NCI-H2107 treated with DMSO at 0.1 percent for 48 hours (cell line): ENCODE measurements around the gene CDK8.

Experiments
- DNase-seq: peaks from one replicate; lab custom pipeline; 2025; ENCODE audit not compliant: unreplicated experiment; lab: John Stamatoyannopoulos, UW

The CDK8 gene

DNA sequence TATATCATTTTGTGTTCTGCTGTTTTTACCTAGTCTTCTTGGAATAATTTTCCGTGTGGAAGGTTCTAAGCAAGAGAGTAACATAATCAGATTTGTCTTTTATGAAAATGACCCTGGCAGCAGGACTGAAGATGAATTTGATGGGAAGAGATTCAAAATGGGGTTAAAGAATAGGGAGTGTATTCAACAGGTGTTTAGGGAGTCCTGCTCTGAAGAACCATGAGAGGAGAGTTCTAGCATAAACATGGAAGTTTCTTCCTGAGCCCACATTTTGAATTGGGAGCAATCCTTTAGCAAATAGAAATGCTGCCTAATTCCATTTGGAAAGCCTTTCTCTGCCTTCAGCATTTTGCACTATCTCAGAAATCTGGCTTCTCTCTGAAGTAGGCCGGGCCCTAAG lies 127.0 kb downstream of the CDK8 start:
- DNase-seq = no peak

DNA sequence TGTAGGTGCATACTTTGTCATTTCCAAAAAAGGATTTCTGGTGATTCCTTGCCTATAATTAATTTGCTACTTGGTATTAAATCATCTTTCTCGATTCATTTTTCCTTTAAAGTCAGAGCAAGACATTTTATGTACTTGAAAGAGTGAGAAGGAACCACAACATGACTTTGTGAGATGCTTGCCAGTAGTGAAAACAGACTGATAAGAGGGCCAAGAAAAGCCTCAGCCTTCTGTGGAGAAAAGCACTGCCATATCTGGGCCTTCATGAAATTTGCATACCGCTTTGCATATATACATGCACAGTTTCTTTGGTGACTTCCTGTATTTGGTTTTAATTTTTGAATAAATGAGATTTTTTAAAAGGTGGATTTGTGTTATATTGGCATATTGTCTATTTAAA lies 128.4 kb downstream of the CDK8 start:
- no peak for DNase-seq

DNA sequence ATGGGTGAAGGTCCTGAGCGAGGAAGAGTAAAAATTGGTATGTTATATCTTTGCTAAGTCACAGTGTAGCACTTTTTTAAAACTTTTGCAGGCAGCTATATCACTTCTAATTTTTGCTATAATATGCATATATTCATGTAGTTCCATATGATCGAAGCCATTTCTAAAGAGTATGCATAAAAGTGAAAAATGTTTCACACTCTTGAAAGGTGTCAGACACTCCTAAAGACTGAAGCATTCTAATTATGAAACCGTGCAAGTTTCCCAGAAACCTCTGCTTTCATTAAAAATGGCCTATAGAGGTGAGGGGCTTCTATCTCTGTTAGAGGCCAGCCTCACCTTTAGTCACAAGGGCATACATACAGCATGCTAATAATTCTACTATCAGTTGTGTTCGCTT lies 128.9 kb downstream of the CDK8 start:
- DNase-seq = no peak

DNA sequence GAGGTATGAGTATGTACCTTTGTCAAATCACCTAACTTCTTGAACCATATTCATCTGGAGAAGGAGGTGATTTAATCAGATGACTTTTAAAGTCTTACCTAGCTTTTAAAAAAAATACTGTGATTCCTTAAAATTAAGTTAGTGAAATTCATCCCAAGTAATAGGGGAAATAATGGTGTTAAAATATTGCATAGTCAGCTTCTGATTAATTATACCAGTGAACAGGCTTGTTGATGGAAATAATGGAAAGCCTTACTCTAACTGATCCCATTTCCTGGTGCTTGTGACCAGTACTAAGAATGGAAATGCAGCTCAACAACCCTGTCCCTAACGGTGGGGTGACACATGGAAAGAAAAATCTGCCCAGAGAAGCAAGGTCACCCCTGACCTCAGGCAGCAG lies 130.7 kb downstream of the CDK8 start:
- DNase-seq = no peak

DNA sequence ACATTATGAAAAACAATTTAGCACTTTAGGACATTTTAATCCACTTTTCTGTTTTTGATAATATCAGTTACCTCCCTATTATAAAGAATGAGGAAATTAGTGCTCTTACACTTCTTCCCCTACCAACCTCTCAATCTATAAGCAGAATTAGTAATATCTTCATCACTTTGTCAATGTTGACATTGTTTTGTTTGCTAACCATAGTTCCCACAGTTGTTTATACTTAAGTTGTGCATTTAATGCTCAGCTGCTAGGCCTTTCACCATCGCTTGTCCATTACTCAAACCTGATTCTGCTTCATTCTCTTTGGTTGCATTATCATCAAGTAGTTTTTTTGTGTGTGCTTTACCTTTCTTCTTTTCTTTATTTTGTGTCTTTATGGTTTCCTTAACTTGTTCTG lies 132.1 kb downstream of the CDK8 start:
- no peak for DNase-seq

DNA sequence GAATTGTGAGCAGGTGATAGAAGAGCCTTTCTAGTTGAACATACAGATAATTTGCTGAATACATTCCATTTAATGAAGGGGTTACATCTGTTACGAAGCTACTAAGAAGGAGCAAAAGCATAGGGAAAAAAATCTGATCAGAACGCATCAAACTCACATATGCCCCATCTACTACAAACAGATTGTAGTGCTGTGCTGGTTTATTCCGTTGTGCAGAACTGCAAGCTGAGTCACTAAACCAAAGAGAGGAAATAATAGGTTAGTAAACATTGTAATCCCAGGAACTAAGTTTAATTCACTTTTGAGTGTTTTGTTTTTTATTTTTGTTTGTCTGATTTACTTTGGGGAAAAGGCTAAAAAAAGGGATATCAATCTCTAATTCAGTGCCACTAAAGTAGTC lies 136.3 kb downstream of the CDK8 start:
- DNase-seq = no peak

DNA sequence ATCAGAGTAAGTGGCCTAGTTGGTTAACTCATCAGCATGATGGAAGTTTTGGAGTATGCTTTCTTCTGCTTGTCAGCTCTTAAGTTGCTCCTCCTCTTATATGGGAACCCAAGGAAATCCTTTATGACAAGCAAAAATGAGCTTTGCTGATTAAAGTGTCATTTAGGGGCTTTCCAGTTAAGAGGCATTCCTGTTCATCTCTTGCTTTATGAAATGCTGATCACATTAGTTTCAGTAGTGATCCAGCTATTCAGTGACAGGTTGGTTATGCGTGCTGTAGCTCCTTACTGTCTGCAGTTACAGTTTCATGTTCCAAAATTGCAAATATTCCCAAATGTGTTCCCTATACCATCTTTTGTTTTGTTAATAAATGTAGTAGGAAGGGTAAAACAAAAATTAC lies 146.6 kb downstream of the CDK8 start:
- DNase-seq = no peak

DNA sequence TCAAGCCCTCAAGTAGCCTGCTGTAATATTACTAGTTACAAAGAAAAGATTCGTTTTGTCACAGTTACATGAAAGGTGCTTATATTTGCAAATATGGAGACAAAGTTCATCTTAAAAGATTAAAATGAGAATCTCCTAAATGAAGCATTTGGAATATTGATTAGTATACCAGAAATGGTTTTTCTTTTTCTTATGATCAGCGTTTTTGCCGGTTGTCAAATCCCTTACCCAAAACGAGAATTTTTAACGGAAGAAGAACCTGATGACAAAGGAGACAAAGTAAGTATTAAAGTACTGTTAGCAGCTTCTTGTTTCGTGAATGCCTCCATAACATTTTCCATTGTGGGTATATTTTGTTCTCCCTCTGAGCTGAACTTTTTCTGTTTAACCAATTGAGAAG lies 147.1 kb downstream of the CDK8 start:
- DNase-seq = no peak

DNA sequence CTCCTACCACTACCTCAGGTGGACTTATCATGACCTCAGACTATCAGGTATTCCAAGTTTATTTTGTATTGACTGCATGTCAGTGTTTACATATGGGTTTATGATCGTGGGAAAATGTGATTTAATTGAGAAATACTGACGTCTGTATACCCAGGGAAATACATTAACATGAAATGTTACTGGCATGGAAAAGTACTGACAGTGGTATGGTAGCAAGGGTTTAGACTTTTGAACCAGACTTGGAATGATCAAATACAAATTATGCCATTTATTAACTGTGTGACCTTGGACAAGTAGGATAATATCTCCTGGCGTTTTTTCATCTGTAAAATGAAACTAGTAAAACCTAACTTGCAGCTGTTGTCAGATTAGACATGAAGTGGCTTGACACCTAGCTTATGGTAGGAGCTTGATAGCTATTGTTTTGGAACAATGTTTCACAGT lies 147.7 kb downstream of the CDK8 start:
- DNase-seq = no peak

DNA sequence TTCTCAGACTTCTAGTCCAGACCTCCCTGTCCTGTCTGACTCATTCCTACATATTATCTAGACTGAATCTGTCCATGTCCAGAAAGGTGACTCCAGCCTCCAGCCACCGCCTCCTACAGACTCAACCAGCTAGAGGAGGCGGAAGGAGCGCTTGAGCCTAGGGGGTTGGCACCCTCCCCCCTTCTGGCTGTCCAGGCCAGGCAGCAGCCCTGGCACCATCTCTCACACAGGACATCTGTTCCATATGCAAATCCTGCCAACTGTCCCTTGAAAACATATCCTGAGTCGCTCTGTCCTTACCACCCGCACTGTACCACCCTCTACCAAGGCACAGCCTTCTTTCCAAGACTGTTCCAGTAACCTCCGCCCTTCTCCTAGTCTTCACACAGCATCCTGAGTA lies 152.9 kb downstream of the CDK8 start:
- DNase-seq = no peak

DNA sequence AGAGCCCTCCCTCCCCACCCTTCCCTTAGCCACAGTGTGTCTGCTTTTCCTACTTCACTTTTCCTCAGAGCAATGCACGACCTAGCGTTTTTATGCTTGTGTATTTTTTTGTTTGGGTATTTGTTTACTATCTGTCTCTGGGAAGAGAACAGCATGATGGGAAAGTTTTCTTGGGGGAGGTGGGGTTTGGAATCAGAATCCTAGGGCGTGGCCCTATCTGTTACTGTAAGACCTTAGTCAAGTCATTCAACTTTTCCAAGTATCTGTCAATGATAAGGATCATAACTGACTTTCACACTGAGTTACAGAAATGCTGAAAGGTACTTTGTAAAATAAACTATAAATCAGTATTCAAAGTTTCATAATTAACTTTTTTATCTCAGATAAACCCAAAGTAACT lies 157.3 kb downstream of the CDK8 start:
- DNase-seq = no peak

DNA sequence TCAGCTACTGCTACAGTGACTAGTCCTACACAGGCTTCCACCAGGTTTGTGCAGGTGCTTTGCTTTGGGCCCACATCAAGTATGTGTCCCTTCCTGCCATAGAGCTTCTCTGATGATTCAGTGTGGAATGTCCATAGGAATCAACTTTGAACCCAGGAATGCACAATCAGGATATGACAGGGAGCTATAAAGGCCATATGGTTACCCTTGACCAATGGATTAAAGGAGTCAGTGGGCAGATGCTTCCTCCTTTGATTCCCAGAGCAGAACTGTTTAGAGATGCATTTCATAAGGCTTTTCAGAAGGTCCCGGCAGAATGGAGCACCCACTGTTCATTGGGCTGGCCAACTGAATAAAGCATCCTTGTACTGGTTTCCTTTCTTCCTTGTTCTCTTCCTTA lies 158.3 kb downstream of the CDK8 start:
- no peak for DNase-seq

DNA sequence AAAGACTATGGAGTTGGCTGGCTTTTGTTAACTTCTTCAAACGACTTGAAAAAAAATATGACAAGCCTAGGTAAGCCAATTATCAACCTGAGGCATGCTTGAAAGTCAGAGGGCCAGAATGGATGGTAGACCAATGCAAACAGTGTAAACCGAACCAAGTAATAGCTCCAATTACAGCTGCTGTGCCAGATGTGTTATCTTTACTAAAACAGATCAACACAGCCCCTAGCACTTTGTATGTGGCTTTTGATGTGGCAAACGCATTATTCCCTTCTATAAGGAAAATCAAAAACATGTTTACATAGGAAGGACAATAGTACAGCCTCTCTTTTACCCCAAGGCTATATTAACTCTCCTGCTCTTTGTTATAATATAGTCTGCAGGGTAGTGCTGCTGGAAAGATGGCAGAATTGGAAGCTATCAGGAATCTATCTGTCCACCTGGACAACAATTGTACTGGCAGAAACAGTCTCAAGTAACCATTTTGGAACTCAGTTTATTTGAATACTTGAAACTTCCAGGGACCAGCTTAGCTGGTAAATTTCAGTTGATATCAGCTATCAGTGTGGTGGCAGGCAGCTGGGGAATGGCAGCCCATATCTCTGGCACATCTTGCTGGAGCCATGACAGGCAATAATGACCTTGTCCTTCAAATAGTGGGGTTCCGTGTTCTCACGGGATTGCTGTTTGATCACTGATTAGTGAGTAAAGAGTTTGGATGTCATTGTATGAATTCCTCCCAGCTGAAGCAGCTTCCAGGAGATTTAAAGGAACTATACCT lies 159.2 kb downstream of the CDK8 start:
- no peak for DNase-seq

DNA sequence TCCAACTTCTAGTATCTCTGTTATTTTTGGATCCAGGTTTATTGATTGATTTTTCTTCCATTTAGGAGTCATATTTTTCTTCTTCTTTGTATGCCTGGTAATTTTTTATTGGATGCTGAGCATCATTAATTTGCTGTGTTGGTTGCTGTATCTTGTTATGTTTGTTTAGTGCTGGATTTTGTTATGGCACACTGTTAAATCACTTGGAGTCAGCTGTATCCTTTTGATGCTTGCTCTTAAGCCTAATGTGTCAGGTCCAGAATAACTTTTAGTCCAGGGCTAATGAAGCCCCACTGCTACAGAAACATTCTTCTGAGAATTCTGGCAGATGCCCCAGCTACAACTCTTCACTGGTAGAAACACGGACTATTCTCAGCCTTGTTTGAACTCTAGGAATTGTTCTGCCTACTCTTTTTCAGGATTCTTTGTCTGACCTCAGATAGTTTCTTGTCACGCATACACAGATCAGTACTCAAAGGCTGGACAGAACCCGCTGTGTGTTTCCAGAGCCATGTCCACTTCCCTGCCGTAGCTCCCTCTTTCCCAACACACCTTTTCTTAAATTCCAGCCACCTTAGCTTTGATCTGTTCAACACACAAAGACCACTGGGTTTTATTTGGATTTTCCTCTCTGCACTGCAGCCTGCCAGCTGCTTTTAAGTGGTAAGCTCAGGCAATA lies 166.5 kb downstream of the CDK8 start:
- DNase-seq = no peak

DNA sequence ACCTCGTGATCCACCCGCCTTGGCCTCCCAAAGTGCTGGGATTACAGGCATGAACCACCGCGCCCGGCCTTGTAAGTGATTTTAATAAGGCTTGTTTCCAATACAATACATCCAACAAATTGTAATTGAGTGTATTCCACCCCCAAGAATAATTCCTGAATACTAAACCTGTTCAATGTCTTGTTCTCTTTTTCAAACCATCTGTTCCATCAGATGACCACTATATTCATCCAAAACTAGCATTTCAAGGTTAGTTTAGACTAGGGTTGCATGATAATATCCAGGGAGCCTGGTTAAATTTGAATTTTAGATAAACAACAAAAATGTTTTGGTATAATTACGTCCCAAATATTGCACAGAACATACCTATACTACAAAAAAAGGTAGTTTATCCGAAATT lies 168.1 kb downstream of the CDK8 start:
- DNase-seq = no peak

DNA sequence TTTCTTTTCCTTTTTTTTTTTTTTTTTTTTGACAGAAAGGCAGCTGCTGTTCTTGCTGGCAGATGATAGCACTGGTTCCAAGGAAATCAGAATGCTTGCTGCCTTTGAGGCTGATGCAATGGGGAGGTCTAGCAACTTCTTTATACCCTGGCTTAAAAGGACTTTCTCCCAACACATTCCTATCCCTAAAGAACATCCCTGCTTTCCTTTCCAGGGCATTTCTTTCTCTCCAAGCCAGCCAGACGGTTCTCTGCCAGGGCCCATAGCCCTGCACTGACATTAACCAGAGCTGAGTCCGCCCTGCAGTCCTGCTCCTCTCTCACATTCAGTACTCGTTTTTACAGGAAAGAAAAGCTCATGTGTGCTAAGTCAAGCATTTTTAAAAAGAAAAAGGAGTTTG lies 169.7 kb downstream of the CDK8 start:
- no peak for DNase-seq

DNA sequence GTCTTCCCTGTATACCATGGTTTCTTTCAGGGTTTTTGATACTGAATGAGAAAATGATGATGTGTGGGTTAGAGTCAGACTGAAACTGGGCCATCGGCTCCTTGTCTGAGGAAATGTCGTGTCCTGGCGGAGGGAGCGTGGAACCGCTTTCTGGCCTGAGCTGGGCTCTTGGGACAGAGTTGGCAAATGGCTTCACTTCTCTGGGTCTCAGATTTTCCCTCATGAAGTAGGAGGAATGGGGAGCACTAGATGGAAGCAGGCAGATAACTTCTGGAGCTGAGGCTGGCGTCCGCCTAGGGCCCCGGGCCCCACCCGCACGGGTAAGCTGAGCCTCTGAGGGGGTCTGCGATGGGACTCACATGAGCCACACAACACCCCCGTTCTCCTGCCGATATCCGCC lies 170.3 kb downstream of the CDK8 start:
- DNase-seq = no peak

DNA sequence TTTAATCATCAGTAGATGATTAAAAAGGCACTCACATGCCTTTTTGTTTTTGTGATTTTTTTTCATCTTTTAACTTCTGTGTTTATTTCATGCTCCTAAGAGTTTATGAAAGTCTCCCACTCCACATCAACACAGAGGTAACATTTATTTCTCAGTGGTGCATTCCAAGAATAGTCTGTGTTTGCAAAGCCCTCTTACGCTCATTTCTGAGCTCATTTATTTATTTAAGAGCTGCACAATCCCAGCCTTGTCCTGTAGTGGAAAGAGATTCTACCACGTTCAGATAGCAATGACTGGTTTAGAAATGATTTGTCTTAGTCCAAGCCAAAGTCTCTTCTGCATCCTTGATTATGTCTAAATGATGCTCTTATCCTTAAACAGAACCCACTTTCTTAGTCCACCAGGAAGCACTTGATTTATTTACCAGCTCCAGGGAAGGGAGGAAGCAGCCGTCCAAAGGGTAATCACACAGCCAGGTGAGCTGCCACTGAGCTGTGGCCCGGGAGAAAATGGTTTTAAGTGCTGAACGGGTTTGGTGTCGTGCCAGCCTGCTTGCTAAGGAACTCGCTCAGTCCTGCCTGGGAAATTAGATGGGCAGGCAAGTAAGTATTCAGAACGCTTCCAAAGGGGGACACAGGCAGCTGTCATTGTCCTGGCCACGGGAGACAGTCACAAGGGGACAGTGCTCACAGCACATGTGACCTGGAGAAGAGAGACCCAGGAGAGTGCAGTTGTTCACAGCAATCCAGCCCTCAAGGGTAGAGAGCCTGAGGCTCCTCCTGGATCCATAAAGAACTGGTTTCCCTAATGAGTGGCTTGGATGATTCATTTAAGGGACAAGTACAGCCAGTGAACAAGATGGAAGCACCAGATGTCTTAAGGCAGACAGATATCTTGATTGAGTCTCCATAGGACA lies 171.8 kb downstream of the CDK8 start:
- DNase-seq = peak; percentile 59

DNA sequence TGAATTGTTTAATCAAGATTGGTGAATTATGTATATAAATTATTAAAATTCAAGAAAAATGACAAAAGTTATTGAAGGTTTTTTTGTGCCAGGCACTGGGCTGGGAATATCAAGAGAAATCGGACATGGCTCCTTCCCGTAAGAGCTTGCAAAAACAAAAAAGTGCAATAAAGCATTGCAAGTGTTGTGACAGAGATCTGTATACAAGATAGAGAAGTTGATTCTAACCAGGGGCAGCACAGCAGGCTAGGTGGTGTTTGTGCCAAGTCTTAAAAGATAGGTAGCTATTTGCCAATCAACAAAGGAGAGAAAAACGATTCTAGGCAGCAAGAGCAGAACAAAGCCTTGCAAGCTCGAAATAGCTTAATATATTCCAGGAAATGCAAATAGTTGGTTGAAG lies 179.8 kb downstream of the CDK8 start:
- DNase-seq = no peak

DNA sequence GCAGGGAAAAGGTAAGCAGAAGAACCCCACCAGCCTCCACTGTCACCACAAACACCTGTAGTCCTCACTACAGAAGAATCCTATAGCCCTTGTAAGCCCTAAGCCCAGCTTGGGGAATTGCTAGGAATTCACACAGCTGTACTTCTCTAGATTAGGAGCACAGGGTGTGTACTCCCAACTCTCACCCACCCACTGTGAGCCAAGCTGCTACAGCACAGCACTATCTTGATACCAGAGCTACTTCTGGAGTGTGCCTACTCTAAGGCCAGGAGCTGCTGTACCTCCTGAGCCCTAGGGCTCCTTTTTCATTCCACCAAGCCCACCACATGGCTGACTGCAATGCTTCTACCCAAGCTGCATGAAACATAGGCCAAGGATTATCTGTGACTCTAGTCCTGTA lies 181.2 kb downstream of the CDK8 start:
- DNase-seq = no peak

DNA sequence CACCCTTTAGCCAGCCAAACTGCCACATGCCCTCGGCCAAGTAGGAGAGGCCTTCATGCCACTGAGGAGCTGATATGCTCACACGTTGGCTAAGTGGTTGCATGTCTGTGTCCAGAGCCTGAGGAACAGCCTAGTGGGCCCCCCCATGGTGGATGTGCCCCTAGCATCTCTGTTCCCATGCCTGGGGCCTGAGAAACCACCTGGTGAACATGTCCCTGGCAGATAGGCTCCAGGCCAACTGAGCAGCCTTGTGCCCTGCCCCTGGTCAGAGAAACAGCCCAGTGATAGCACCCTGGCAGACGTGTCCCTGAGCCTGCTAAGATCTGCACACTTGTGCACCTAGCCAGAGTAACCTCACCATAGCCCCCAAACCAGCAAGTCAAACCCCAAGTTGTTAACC lies 181.7 kb downstream of the CDK8 start:
- DNase-seq = no peak

DNA sequence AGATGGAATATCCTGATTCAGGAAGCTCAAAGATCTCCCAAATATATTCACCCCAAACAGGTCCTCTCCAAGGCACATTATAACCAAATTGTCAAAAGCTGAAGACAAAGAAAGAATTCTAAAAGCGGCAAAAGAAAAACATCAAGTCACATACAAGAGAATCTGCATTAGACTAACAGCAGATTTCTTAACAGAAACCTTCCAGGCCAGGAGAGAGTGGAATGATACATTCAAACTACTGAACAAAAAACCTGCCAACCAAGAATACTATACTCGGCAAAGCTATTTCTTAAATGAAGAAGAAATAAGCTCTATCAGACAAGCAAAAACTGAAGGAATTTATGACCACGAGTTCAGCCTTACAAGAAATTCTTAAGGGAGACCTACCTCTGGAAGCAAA lies 183.0 kb downstream of the CDK8 start:
- DNase-seq = no peak
